Progenitor cell of endocrine pancreas (in vitro differentiated cells): Measurements from ENCODE around the gene FAM83E. TPM values are rescaled to one million over a fixed set of nuclear protein-coding genes. Genes with fewer than 3 reads are reported as not detected.

Experiments
- DNase-seq: peaks from one replicate; pipeline ENCODE4 v3.0.0; 2021; ENCODE audit warnings: low spot score; ENCODE audit not compliant: unreplicated experiment
- H3K27ac Mint-ChIP-seq: 2 replicates; pipeline ENCODE4 v1.8.0; 2021; ENCODE audit warnings: mild to moderate bottlenecking, moderate library complexity, mixed read lengths
- H3K27me3 Mint-ChIP-seq: 2 replicates; pipeline ENCODE4 v1.8.0; 2021; ENCODE audit warnings: mixed read lengths
- H3K36me3 Mint-ChIP-seq: 2 replicates; pipeline ENCODE4 v1.8.0; 2022; ENCODE audit warnings: mixed read lengths; ENCODE audit not compliant: insufficient read depth
- H3K4me1 Mint-ChIP-seq: 2 replicates; pipeline ENCODE4 v1.8.0; 2021; ENCODE audit warnings: low read depth, mixed read lengths
- H3K4me3 Mint-ChIP-seq: 2 replicates; pipeline ENCODE4 v1.8.0; 2021; ENCODE audit warnings: low read depth, mild to moderate bottlenecking, moderate library complexity, mixed read lengths
- H3K9me3 Mint-ChIP-seq: 2 replicates; pipeline ENCODE4 v1.8.0; 2021; ENCODE audit warnings: low read depth, mixed read lengths
- total RNA-seq: library from RNA; stranded (reverse); gene quantifications from 2 replicates; pipeline ENCODE4 v1.2.1, GENCODE V29; 2021
- TF ChIP-seq, protein P1 (sequence below): fragments of 200-600 bp; sonication (generic); IDR thresholded peaks from one replicate; pipeline ENCODE4 v1.5.0; 2021; ENCODE audit warnings: antibody characterized with exemption, mild to moderate bottlenecking; ENCODE audit not compliant: unreplicated experiment

FAM83E gene
- total RNA-seq, 1 donor from 2014 or later: 4.3 TPM

DNA sequence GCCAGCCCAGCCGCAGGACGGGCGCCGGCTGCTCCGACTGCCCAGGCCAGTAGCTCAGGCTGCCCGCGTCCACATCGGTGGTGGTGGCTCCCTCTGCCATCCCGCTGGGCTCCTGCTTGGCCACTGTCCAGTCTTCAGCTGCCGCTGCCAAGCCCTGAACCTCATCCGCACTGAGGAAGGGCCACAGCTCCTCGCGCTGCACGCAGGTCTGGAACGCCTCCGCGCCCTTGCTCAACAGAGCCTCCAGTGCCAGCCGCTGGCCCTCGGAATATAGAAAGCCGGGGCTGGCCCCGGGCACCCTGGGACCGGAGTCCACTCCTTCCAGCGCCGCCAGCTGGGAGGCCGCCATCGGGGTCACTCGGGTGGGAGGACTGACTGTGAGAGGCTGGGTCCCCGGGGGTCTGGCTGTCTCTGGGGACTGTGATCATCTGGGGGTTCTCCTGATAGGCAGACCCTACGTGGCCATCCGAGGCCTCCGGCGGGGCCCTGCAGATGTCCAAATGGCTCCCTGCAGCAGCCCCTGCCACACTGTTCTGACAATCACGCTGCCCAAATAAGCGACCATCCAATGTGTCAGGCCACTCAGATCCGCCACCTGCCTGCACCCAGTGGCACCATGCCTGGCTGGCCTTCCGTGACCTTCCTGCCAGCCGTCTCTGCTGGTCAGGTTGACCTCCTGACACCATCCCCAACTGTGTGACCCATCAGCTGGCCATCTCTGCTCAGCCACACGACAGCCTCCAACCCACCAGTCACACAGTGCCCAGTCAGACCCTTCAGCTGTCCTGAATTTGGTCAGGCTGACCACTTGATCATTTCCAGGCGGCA, 1.6 kb downstream of the FAM83E start:
- H3K27ac Mint-ChIP-seq: peak overlapping the region; percentile 90
- H3K4me1 Mint-ChIP-seq: peaks cover 26% of the 10 kb centered on the region
- H3K36me3 Mint-ChIP-seq: peaks cover 10% of the 10 kb centered on the region
- TF ChIP-seq, protein P1, sequence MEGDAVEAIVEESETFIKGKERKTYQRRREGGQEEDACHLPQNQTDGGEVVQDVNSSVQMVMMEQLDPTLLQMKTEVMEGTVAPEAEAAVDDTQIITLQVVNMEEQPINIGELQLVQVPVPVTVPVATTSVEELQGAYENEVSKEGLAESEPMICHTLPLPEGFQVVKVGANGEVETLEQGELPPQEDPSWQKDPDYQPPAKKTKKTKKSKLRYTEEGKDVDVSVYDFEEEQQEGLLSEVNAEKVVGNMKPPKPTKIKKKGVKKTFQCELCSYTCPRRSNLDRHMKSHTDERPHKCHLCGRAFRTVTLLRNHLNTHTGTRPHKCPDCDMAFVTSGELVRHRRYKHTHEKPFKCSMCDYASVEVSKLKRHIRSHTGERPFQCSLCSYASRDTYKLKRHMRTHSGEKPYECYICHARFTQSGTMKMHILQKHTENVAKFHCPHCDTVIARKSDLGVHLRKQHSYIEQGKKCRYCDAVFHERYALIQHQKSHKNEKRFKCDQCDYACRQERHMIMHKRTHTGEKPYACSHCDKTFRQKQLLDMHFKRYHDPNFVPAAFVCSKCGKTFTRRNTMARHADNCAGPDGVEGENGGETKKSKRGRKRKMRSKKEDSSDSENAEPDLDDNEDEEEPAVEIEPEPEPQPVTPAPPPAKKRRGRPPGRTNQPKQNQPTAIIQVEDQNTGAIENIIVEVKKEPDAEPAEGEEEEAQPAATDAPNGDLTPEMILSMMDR: no peak
- H3K9me3 Mint-ChIP-seq: no peaks in the 10 kb centered on the region
- H3K27me3 Mint-ChIP-seq: no peaks in the 10 kb centered on the region
- no peak overlapping the region for H3K4me3 Mint-ChIP-seq
- DNase-seq: no peak

DNA sequence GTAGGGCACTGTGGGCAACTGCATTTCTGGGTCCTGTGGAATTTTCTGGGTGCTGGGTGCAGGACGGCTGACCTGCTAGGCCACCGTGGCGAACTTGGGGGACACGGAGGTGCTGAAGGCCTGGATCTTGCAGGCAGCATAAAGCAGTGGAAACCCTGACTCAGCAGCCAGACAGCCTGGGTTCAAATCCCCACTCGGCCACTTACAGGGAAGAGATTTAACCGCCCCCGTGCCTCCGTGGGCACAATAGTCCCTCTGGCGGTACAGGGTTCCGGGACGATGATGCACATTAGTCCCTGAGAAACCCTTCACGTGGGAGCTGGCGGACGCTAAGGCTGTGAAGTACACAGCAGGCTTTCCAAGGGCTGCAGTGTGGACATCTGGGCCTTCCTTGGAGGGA, 3.0 kb downstream of the FAM83E start:
- H3K9me3 Mint-ChIP-seq: no peaks in the 10 kb centered on the region
- H3K36me3 Mint-ChIP-seq: peaks cover 8% of the 10 kb centered on the region
- no peak for DNase-seq
- H3K27ac Mint-ChIP-seq: no peak overlapping the region
- TF ChIP-seq, protein P1: no peak
- H3K4me1 Mint-ChIP-seq: peaks cover 14% of the 10 kb centered on the region
- no peaks in the 10 kb centered on the region for H3K27me3 Mint-ChIP-seq
- H3K4me3 Mint-ChIP-seq: no peak overlapping the region

DNA sequence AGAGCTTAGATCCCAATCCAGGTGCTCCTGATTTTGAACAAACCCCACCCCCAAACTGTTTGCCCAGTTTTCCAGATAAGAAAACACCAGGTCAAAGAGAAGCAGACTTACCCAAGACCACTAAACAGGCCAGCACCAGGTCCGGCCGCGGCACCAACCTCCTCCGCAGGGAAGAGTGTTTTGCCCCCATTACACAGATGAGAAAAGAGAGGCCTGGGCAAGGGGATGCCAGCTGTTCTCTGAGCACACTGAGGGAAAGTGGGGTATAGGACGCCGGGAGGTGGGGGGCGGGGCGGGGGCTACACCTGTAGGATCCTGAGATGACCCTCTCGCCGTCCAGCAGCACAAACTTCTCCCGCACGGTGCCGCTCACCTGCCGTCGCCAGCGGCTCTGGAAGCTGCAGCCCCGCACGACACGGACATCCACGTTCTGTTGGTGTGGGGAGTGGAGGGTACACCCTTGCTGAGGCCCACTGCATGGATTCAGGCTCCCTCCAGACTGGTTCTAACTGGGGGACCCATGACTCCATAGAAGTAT, 5.2 kb downstream of the FAM83E start:
- Mint-ChIP-seq H3K27ac (no peak overlapping the region), H3K36me3 (no peaks in the 10 kb centered on the region), H3K27me3 (no peaks in the 10 kb centered on the region), H3K4me1 (peaks cover 5% of the 10 kb centered on the region), H3K4me3 (no peak overlapping the region), H3K9me3 (no peaks in the 10 kb centered on the region)
- TF ChIP-seq, protein P1: no peak
- DNase-seq: no peak

DNA sequence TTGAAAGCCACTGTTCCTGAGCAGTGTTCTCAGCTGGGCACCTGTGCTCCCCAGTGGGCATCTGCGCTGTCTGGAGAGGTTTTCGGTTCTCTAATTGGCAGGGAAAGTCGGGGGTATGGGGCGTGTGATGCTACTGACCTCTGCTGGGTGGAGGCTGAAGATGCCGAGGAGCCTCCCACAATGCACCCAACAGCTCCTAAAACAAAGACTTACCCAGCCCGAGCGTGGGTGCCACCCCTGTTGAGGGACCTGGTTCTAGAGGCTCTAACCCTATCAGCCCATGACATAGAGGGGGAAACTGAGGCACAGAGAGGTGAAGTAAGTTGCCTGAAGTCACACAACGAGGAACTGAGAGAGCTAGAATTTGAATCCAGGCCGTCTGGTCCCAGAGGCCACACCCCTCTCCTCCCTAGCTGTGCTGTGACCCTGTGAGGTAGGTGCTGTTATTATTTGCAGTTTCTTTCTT, 6.0 kb downstream of the FAM83E start:
- H3K4me1 Mint-ChIP-seq: peaks cover under 1% of the 10 kb centered on the region
- H3K9me3 Mint-ChIP-seq: no peaks in the 10 kb centered on the region
- H3K4me3 Mint-ChIP-seq: no peak overlapping the region
- H3K27me3 Mint-ChIP-seq: no peaks in the 10 kb centered on the region
- H3K36me3 Mint-ChIP-seq: no peaks in the 10 kb centered on the region
- DNase-seq: no peak
- no peak overlapping the region for H3K27ac Mint-ChIP-seq
- TF ChIP-seq, protein P1: peak; percentile 43

DNA sequence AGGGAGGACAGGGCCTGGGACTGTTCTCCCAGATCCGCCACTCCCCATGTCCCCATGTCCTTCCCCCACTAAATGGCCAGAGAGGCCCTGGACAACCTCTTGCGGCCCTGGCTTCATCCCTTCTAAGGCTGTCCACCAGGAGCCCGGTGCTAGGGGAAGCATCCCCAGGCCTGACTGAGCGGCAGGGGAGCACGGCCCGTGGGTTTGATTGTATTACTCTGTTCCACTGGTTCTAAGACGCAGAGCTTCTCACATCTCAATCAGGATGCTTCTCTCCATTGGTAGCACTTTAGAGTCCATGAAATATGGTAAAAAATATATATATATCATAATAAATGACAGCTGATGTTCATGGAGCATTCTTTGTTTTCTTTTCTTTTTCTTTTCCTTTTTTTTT, 7.5 kb downstream of the FAM83E start:
- no peak for DNase-seq
- no peak overlapping the region for H3K27ac Mint-ChIP-seq
- TF ChIP-seq, protein P1: no peak
- H3K36me3 Mint-ChIP-seq: no peaks in the 10 kb centered on the region
- H3K9me3 Mint-ChIP-seq: no peaks in the 10 kb centered on the region
- H3K4me1 Mint-ChIP-seq: peaks cover 2% of the 10 kb centered on the region
- no peaks in the 10 kb centered on the region for H3K27me3 Mint-ChIP-seq
- H3K4me3 Mint-ChIP-seq: no peak overlapping the region
